Choroid plexus epithelial cell (primary cell): ENCODE data around the gene WASHC4.
"Not testable (repeated sequence)": the region's sequence is repeated elsewhere in the genome, so short reads cannot be mapped to it uniquely, and the experiment has no call there.

Experiments
- DNase-seq: peaks from one replicate; pipeline ENCODE4 v3.0.0-alpha.2; 2010; ENCODE audit warnings: low read depth
- H3K4me3 ChIP-seq: 2 replicates; pipeline ENCODE4 v1.5.1; 2011; ENCODE audit warnings: low read depth, mild to moderate bottlenecking, control low read depth, low read length, moderate library complexity
- CTCF ChIP-seq: conservative IDR thresholded peaks from 2 replicates; pipeline ENCODE4 v1.5.1; 2011; ENCODE audit warnings: low read depth, mild to moderate bottlenecking, control low read depth, inconsistent platforms, low read length, moderate library complexity

WASHC4 gene

GRCh38 chr12:105091476-105092206, 15.9 kb upstream of the WASHC4 start:
- TF ChIP-seq CTCF: no peak
- DNase-seq: no peak
- H3K4me3 ChIP-seq: no peak overlapping the region

GRCh38 chr12:105092336-105092735, 15.2 kb upstream of the WASHC4 start:
- TF ChIP-seq CTCF: no peak
- DNase-seq: no peak
- no peak overlapping the region for H3K4me3 ChIP-seq

- not testable (repeated sequence) for H3K4me3 ChIP-seq
Measured at GRCh38 chr12:105095338-105095737, 12.2 kb upstream of the WASHC4 start.

GRCh38 chr12:105099356-105099755, 8.2 kb upstream of the WASHC4 start:
- H3K4me3 ChIP-seq: no peak overlapping the region
- DNase-seq: no peak
- TF ChIP-seq CTCF: no peak

More at GRCh38 chr12:105095338-105095737, 12.2 kb upstream of the WASHC4 start:
- DNase-seq: not testable (repeated sequence)

GRCh38 chr12:105100207-105100985, 7.1 kb upstream of the WASHC4 start:
- DNase-seq: peak; percentile 84
- no peak for TF ChIP-seq CTCF
- no peak overlapping the region for H3K4me3 ChIP-seq

GRCh38 chr12:105100998-105101397, 6.5 kb upstream of the WASHC4 start:
- peak; percentile 17 for TF ChIP-seq CTCF
- DNase-seq: peak; percentile 56

GRCh38 chr12:105102673-105103072, 4.9 kb upstream of the WASHC4 start:
- TF ChIP-seq CTCF: no peak
- DNase-seq: no peak
- H3K4me3 ChIP-seq: no peak overlapping the region

More at GRCh38 chr12:105100998-105101397, 6.5 kb upstream of the WASHC4 start:
- no peak overlapping the region for H3K4me3 ChIP-seq
